Measurements from ENCODE around the gene LDLR.
"Not testable (repeated sequence)": the region's sequence is repeated elsewhere in the genome, so short reads cannot be mapped to it uniquely, and the experiment has no call there.

DNA sequence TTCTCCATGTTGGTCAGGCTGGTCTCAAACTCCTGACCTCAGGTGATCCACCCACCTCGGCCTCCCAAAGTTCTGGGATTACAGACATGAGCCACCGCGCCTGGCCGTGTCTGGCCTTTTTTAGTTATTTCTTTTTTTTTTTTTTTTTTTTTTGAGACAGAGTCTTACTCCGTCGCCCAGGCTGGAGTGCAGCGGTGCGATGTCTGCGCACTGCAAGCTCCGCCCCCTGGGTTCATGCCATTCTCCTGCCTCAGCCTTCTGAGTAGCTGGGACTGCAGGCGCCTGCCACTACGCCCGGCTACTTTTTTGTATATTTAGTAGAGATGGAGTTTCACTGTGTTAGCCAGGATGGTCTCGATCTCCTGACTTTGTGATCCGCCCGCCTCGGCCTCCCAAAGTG is 32.7 kb downstream of the LDLR start:
- TF ChIP-seq CTCF, POLR2A (IDR thresholded peaks at IDR 0.05): not testable (repeated sequence)

Data from tibial nerve (tissue), 3 donors.